Adipocyte (in vitro differentiated cells): ENCODE measurements around the gene LIPG.

Experiments used
- DNase-seq: peaks from one replicate; pipeline ENCODE4 v3.0.0-alpha.2; 2015; ENCODE audit warnings: low read depth
- H3K27me3 ChIP-seq: replicated peaks from 2 replicates; pipeline ENCODE4 v1.7.0; 2013; ENCODE audit warnings: mild to moderate bottlenecking, low read length, moderate library complexity; ENCODE audit not compliant: control insufficient read depth, insufficient read depth
- H3K36me3 ChIP-seq: 2 replicates; pipeline ENCODE4 v1.7.0; 2013; ENCODE audit warnings: low read length, mild to moderate bottlenecking, moderate library complexity; ENCODE audit not compliant: control insufficient read depth, insufficient read depth, severe bottlenecking
- H3K4me1 ChIP-seq: 2 replicates; pipeline ENCODE4 v1.7.0; 2013; ENCODE audit warnings: mild to moderate bottlenecking, low read length, moderate library complexity; ENCODE audit not compliant: control insufficient read depth, insufficient read depth
- H3K4me3 ChIP-seq: 2 replicates; pipeline ENCODE4 v1.7.0; 2013; ENCODE audit warnings: mild to moderate bottlenecking, low read length, moderate library complexity
- H3K9ac ChIP-seq: 2 replicates; pipeline ENCODE4 v1.7.0; 2013; ENCODE audit warnings: mild to moderate bottlenecking, low read length, moderate library complexity
- H3K9me3 ChIP-seq: 2 replicates; pipeline ENCODE4 v1.7.0; 2013; ENCODE audit warnings: mild to moderate bottlenecking, low read length, moderate library complexity; ENCODE audit not compliant: control insufficient read depth

The LIPG gene

DNA sequence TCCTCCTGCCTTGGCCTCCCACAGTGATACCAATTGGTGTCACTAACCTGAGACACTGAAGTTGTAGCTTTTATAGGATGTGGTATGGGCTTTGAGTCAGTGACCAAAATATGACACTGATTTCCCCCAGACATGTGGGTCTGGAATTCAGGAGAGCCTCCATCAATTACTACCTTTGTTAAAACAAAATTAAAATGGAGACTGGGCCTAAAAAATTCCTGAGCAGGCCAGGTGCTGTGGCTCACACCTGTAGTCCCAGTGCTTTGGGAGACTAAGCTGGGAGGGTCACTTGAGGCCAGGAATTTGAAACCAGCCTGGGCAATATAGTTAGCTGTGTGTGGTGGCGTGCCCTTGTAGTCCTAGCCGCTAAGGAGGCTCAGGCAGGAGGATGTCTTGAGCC lies 36.9 kb upstream of the LIPG start:
- DNase-seq, result no peak
- H3K36me3 ChIP-seq, result no peaks in the 10 kb centered on the region
- no peaks in the 10 kb centered on the region for H3K4me1 ChIP-seq
- H3K9me3 ChIP-seq, result no peaks in the 10 kb centered on the region
- H3K9ac ChIP-seq, result no peak overlapping the region
- H3K27me3 ChIP-seq, result peaks cover 3% of the 10 kb centered on the region
- no peak overlapping the region for H3K4me3 ChIP-seq

GRCh38 chr18:49525981-49526380 lies 35.9 kb upstream of the LIPG start:
- no peaks in the 10 kb centered on the region for H3K9me3 ChIP-seq
- H3K27me3 ChIP-seq, result peaks cover 3% of the 10 kb centered on the region
- no peaks in the 10 kb centered on the region for H3K36me3 ChIP-seq
- DNase-seq, result no peak
- H3K4me3 ChIP-seq, result no peak overlapping the region
- H3K9ac ChIP-seq, result no peak overlapping the region
- no peaks in the 10 kb centered on the region for H3K4me1 ChIP-seq

GRCh38 chr18:49527631-49528327 lies 34.1 kb upstream of the LIPG start:
- Histone ChIP-seq H3K9me3 (no peaks in the 10 kb centered on the region), H3K4me1 (no peaks in the 10 kb centered on the region), H3K4me3 (no peak overlapping the region), H3K27me3 (peaks cover 3% of the 10 kb centered on the region), H3K9ac (no peak overlapping the region), H3K36me3 (no peaks in the 10 kb centered on the region)
- no peak for DNase-seq

GRCh38 chr18:49529596-49529995 lies 32.3 kb upstream of the LIPG start:
- DNase-seq, result no peak
- H3K9ac ChIP-seq, result no peak overlapping the region
- no peak overlapping the region for H3K4me3 ChIP-seq

DNA sequence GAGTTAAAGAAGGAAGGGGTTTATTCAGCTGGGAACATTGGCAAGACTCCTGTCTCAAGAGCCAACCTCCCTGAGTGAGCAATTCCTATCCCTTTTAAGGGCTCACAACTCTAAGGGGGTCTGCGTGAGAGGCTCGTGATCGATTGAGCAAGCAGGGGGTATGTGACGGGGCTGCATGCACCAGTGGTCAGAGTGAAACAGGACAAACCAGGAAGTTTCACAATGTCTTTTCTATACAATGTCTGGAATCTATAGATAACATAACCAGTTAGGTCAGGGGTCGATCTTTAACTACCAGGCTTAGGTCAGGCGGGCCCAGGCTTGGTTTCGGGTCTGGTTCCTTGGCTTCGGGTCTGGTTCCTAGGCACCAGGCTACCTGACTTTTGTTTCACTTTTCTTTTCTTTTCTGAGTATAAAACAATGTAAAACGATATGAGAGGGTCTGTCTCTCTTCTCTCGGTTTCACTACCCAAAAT lies 30.1 kb upstream of the LIPG start:
- no peak overlapping the region for H3K9ac ChIP-seq
- no peak overlapping the region for H3K4me3 ChIP-seq
- peaks cover 3% of the 10 kb centered on the region for H3K27me3 ChIP-seq
- DNase-seq, result no peak
- H3K4me1 ChIP-seq, result no peaks in the 10 kb centered on the region
- no peaks in the 10 kb centered on the region for H3K9me3 ChIP-seq
- no peaks in the 10 kb centered on the region for H3K36me3 ChIP-seq

More at GRCh38 chr18:49529596-49529995, 32.3 kb upstream of the LIPG start:
- Histone ChIP-seq H3K9me3 (no peaks in the 10 kb centered on the region), H3K36me3 (no peaks in the 10 kb centered on the region), H3K27me3 (peaks cover 3% of the 10 kb centered on the region), H3K4me1 (no peaks in the 10 kb centered on the region)

- no peaks in the 10 kb centered on the region for H3K9me3 ChIP-seq
- no peak overlapping the region for H3K4me3 ChIP-seq
- no peaks in the 10 kb centered on the region for H3K36me3 ChIP-seq
- H3K4me1 ChIP-seq, result no peaks in the 10 kb centered on the region
- H3K9ac ChIP-seq, result no peak overlapping the region
- H3K27me3 ChIP-seq, result no peaks in the 10 kb centered on the region
- no peak for DNase-seq
Measured at GRCh38 chr18:49534846-49535601, 26.8 kb upstream of the LIPG start.

GRCh38 chr18:49537232-49537896 lies 24.5 kb upstream of the LIPG start:
- Histone ChIP-seq H3K4me3 (no peak overlapping the region), H3K36me3 (no peaks in the 10 kb centered on the region), H3K9ac (no peak overlapping the region), H3K9me3 (no peaks in the 10 kb centered on the region), H3K4me1 (no peaks in the 10 kb centered on the region), H3K27me3 (no peaks in the 10 kb centered on the region)
- DNase-seq, result no peak

DNA sequence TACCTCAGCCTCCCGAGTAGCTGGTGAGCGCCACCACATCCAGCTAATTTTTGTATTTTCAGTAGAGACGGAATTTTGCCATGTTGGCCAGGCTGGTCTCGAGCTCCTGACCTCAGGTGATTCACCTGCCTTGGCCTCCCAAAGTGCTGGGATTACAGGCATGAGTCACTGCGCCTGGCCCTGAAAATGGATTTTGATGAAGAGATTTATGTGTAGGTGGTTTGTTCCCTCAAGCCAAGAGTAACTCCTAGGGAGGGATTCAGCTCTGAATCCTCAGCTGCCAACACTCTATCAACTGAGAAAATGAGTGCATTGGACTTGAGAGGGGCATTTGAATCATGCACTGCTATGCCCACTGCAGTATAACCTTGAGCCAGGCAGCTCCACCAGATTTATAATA lies 17.5 kb upstream of the LIPG start:
- Histone ChIP-seq H3K4me1 (peaks cover 5% of the 10 kb centered on the region), H3K9me3 (no peaks in the 10 kb centered on the region), H3K36me3 (no peaks in the 10 kb centered on the region), H3K27me3 (no peaks in the 10 kb centered on the region), H3K9ac (no peak overlapping the region), H3K4me3 (no peak overlapping the region)
- DNase-seq, result no peak

GRCh38 chr18:49546278-49546677 lies 15.6 kb upstream of the LIPG start:
- Histone ChIP-seq H3K27me3 (no peaks in the 10 kb centered on the region), H3K9me3 (no peaks in the 10 kb centered on the region), H3K9ac (no peak overlapping the region), H3K4me3 (no peak overlapping the region), H3K36me3 (no peaks in the 10 kb centered on the region), H3K4me1 (peaks cover 5% of the 10 kb centered on the region)
- no peak for DNase-seq

GRCh38 chr18:49546719-49547273 lies 15.1 kb upstream of the LIPG start:
- peaks cover 5% of the 10 kb centered on the region for H3K4me1 ChIP-seq
- no peak overlapping the region for H3K4me3 ChIP-seq
- no peak overlapping the region for H3K9ac ChIP-seq
- no peaks in the 10 kb centered on the region for H3K36me3 ChIP-seq
- H3K9me3 ChIP-seq, result no peaks in the 10 kb centered on the region
- no peaks in the 10 kb centered on the region for H3K27me3 ChIP-seq
- no peak for DNase-seq

DNA sequence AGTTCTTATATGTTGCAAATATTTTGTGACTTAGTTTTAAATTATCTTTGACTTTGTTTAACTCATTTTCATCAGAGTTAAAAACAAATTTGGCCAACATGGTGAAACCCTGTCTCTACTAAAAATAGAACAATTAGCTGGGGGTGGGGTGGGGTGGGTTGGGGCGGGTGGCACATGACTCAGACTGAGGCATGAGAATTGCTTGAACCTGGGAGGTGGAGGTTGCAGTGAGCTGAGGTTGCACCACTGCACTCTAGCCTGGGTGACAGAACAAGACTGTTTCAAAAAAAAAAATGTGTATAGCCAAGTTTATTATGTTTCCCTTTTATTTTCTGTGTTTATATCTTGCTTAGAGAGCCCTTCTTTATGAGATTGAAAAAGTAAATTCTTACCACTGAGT lies 14.2 kb upstream of the LIPG start:
- no peaks in the 10 kb centered on the region for H3K36me3 ChIP-seq
- DNase-seq, result no peak
- H3K4me3 ChIP-seq, result no peak overlapping the region
- peaks cover 5% of the 10 kb centered on the region for H3K4me1 ChIP-seq
- no peaks in the 10 kb centered on the region for H3K27me3 ChIP-seq
- no peaks in the 10 kb centered on the region for H3K9me3 ChIP-seq
- H3K9ac ChIP-seq, result no peak overlapping the region
